Erythroblast (primary cell): ENCODE data around the gene SEPTIN3.
"Not testable (repeated sequence)": the region's sequence is repeated elsewhere in the genome, so short reads cannot be mapped to it uniquely, and the experiment has no call there.

Source experiments
- DNase-seq, 2 experiments: peaks; one replicate each; lab custom pipeline; 2025; lab: John Stamatoyannopoulos, UW
- GATA1 ChIP-seq: IDR thresholded peaks from 2 replicates; pipeline ENCODE4 v1.6.1; 2011; ENCODE audit warnings: low read depth, mild to moderate bottlenecking, control low read depth, low read length, moderate library complexity
- POLR2A ChIP-seq: IDR thresholded peaks from 2 replicates; pipeline ENCODE4 v1.6.1; 2011; ENCODE audit warnings: mild to moderate bottlenecking, low read length

The SEPTIN3 gene

GRCh38 chr22:41934284-41935014, 34.8 kb upstream of the SEPTIN3 start:
- TF ChIP-seq GATA1 (no peak), POLR2A (peak; percentile 19)

GRCh38 chr22:41935015-41935351, 34.3 kb upstream of the SEPTIN3 start:
- DNase-seq: no peak
- TF ChIP-seq GATA1 (no peak), POLR2A (no peak)

More at GRCh38 chr22:41934284-41935014, 34.8 kb upstream of the SEPTIN3 start:
- DNase-seq: no peak

GRCh38 chr22:41935509-41935908, 33.7 kb upstream of the SEPTIN3 start:
- no peak for DNase-seq
- no peak for TF ChIP-seq POLR2A
- TF ChIP-seq GATA1: no peak

- TF ChIP-seq GATA1: no peak
- no peak for TF ChIP-seq POLR2A
- DNase-seq: no peak
These were observed 32.4 kb upstream of the SEPTIN3 start for GRCh38 chr22:41936894-41937169.

GRCh38 chr22:41939981-41940831, 29.0 kb upstream of the SEPTIN3 start:
- peak; percentile 36 to 49 for DNase-seq
- no peak for TF ChIP-seq POLR2A
- no peak for TF ChIP-seq GATA1

GRCh38 chr22:41940832-41941765, 28.1 kb upstream of the SEPTIN3 start:
- peak; percentile 76 to 85 for DNase-seq
- TF ChIP-seq POLR2A (no peak), GATA1 (no peak)

- DNase-seq: no peak
- TF ChIP-seq GATA1: no peak
- TF ChIP-seq POLR2A: no peak
These were observed 25.5 kb upstream of the SEPTIN3 start for GRCh38 chr22:41943661-41944209.

GRCh38 chr22:41946629-41947423, 22.4 kb upstream of the SEPTIN3 start, which contains the start of gene CENPM:
Gene CENPM, minus strand, starts transcription at chr22:41947152. Its CDS starts 76 bp downstream, at chr22:41947076.
- DNase-seq: peak; percentile 96 to 97
- peak; percentile 84 for TF ChIP-seq POLR2A
- TF ChIP-seq GATA1: no peak

- TF ChIP-seq GATA1 (no peak), POLR2A (no peak)
- no peak for DNase-seq
These were observed 21.7 kb upstream of the SEPTIN3 start for GRCh38 chr22:41947424-41948080.

- TF ChIP-seq POLR2A (no peak), GATA1 (no peak)
- DNase-seq: no peak
These were observed 21.1 kb upstream of the SEPTIN3 start for GRCh38 chr22:41948142-41948541.

GRCh38 chr22:41948928-41949296, 20.3 kb upstream of the SEPTIN3 start:
- DNase-seq: not testable (repeated sequence)

GRCh38 chr22:41949297-41949965, 19.8 kb upstream of the SEPTIN3 start:
- TF ChIP-seq GATA1 (no peak), POLR2A (no peak)

More at GRCh38 chr22:41949297-41949965, 19.8 kb upstream of the SEPTIN3 start:
- DNase-seq: no peak
